Measurements from ENCODE around the gene DTNA. TPM values are rescaled to one million over a fixed set of nuclear protein-coding genes. Genes with fewer than 3 reads are reported as not detected.

DTNA gene
- total RNA-seq, 2 experiments from 2014 or later, result 0.48 to 0.53 TPM

GRCh38 chr18:34773378-34773777 lies 63.3 kb downstream of the DTNA start:
- POLR2A ChIA-PET, result no interaction called here

DNA sequence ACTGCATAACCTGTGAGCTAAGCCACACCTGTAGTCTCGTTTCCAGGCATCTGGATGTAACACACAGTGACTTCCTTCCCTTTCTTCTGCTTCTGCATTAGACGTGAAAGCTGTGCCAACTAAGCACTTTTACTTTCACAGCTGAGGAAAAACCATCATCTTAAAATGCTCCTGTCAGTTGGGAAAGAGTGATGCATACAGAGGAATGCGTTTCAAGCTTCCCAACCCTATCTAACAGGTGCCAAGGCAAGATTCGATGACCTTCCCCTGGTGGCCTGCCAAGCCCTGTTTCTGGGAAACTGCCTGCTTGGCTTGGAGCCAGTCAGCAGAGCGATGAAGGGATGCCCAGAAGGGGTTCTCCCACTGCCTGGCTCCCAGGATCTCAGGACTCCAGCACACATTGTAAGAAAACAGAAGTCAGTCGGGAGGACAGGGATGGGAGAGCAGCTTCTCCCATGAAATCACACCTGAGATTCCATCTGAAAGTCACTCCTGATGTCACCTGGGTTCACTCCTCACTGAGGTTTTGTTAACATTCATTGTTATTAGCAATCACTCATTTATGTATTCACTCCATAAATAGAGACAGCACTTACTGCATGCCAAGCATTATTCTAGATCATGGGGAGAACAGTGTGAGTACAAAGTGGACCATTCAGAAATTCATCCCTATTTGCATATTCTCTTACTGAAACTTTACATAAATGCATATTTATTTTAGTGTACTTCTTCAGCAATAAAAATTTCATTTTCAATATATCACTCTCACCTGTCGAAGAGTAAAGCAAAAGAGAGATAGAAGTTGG lies 64.1 kb downstream of the DTNA start:
- peaks cover 1% of the 10 kb centered on the region for H3K9me3 Mint-ChIP-seq (ENCODE audit: low read depth)
- ATAC-seq, result no peak
- H3K36me3 Mint-ChIP-seq (ENCODE audit: low read depth), result no peaks in the 10 kb centered on the region
- H3K27me3 Mint-ChIP-seq, result peaks cover 15% of the 10 kb centered on the region
- CTCF ChIA-PET, result no interaction called here
- no peak for DNase-seq
- no peak overlapping the region for H3K27ac Mint-ChIP-seq
- intact Hi-C loops (cut with DNase I, micrococcal nuclease), result no loop called here
- H3K4me1 Mint-ChIP-seq, result no peaks in the 10 kb centered on the region
- POLR2A ChIA-PET, result no interaction called here
- H3K4me3 Mint-ChIP-seq, result no peak overlapping the region

More at GRCh38 chr18:34773378-34773777, 63.3 kb downstream of the DTNA start:
- CTCF ChIA-PET, result interaction anchor here (1.5 kb wide), 1 partner anchor 10 kb away, joined by 4 read pairs; no protein-coding TSS in a partner anchor
- intact Hi-C loops (cut with DNase I, micrococcal nuclease), result no loop called here
- Mint-ChIP-seq H3K27me3 (peaks cover 15% of the 10 kb centered on the region), H3K36me3 (ENCODE audit: low read depth) (no peaks in the 10 kb centered on the region), H3K9me3 (ENCODE audit: low read depth) (peaks cover 1% of the 10 kb centered on the region), H3K4me3 (no peak overlapping the region), H3K27ac (no peak overlapping the region), H3K4me1 (no peaks in the 10 kb centered on the region)
- no peak for DNase-seq
- ATAC-seq, result no peak

DNA sequence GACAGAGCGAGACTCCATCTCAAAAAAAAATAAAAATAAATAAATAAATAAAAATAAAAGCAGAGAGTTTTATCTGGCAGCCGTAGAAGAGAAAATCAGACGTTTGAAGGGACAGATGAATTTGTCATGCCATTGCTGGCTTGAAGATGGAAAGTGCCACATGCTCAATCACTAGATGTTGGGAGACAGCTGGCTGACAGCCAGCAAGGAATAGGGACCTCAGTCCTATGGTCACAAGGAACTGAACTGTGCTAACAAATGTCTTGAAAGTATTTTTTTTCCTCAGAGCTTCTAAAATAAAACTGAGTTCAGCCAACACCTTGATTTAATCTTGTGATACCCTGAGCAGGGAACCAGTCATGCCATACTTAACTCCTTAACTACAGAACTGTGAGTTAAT lies 65.4 kb downstream of the DTNA start:
- H3K27ac Mint-ChIP-seq, result no peak overlapping the region
- DNase-seq, result no peak
- no peak overlapping the region for H3K4me3 Mint-ChIP-seq
- H3K36me3 Mint-ChIP-seq (ENCODE audit: low read depth), result no peaks in the 10 kb centered on the region
- peaks cover 15% of the 10 kb centered on the region for H3K27me3 Mint-ChIP-seq
- POLR2A ChIA-PET, result no interaction called here
- ATAC-seq, result no peak
- CTCF ChIA-PET, result no interaction called here
- intact Hi-C loops (cut with DNase I, micrococcal nuclease), result no loop called here
- no peaks in the 10 kb centered on the region for H3K4me1 Mint-ChIP-seq
- H3K9me3 Mint-ChIP-seq (ENCODE audit: low read depth), result peaks cover 1% of the 10 kb centered on the region

DNA sequence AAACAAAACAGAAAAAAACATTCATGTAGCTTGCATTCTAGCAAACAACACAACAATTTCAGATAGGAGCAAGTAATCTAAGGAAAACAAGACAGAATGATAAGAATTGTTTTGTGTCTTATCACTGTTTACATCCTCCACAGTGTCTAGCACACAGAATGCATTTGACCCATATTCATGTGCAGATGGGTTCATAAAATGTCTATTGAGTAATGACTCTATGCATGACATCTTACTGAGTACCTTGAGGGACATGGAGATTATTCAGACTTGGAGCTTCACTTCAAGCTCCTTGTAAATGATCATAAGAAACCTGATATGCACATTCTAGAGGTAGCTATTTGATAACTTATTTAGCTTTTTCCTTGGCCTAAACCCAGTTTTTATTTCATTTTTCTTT lies 69.0 kb downstream of the DTNA start:
- DNase-seq (no peak), ATAC-seq (no peak)
- H3K27me3 Mint-ChIP-seq, result peaks cover 13% of the 10 kb centered on the region
- H3K4me1 Mint-ChIP-seq, result peaks cover 4% of the 10 kb centered on the region
- ChIA-PET CTCF (interaction anchor here (0.7 to 0.9 kb wide), 2 partner anchors 21 to 231 kb away, joined by 3 read pairs; no protein-coding TSS in a partner anchor), POLR2A (no interaction called here)
- intact Hi-C loops (cut with DNase I, micrococcal nuclease), result no loop called here
- H3K27ac Mint-ChIP-seq, result no peak overlapping the region
- H3K9me3 Mint-ChIP-seq (ENCODE audit: low read depth), result peaks cover 1% of the 10 kb centered on the region
- H3K36me3 Mint-ChIP-seq (ENCODE audit: low read depth), result no peaks in the 10 kb centered on the region
- no peak overlapping the region for H3K4me3 Mint-ChIP-seq

DNA sequence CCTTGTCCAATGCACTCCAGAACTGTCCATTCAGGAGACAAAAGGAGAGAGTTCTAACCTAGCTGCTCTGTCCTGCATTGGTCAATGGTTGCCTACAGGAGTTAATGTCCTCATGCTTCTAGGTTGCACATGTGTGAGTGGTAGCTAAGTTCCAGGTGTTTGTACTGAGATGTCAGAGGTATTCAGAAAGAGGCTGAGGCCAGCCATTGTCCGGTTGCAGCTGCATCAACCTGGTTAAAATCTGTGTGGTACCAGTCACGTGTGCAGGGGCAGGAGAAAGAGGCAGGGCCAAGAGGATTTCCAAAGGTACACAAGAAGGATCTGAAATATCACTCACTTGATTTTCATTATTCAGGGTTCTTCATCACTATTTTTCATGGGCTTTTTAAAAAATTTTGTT lies 70.8 kb downstream of the DTNA start:
- Mint-ChIP-seq H3K4me3 (no peak overlapping the region), H3K9me3 (ENCODE audit: low read depth) (peaks cover 1% of the 10 kb centered on the region), H3K27me3 (peaks cover 9% of the 10 kb centered on the region), H3K36me3 (ENCODE audit: low read depth) (no peaks in the 10 kb centered on the region), H3K4me1 (peaks cover 4% of the 10 kb centered on the region), H3K27ac (no peak overlapping the region)
- ATAC-seq (no peak), DNase-seq (no peak)
- ChIA-PET POLR2A (no interaction called here), CTCF (no interaction called here)
- intact Hi-C loops (cut with DNase I, micrococcal nuclease), result no loop called here

GRCh38 chr18:34783501-34783900 lies 73.4 kb downstream of the DTNA start:
- Mint-ChIP-seq H3K27me3 (peaks cover 5% of the 10 kb centered on the region), H3K36me3 (ENCODE audit: low read depth) (no peaks in the 10 kb centered on the region), H3K9me3 (ENCODE audit: low read depth) (no peaks in the 10 kb centered on the region), H3K4me1 (peaks cover 4% of the 10 kb centered on the region), H3K27ac (no peak overlapping the region), H3K4me3 (no peak overlapping the region)
- no peak for DNase-seq
- ChIA-PET CTCF (interaction anchor here (1.2 to 1.9 kb wide), 3 partner anchors 19 to 122 kb away, joined by 3 to 9 read pairs (median 5); no protein-coding TSS in a partner anchor), POLR2A (no interaction called here)
- intact Hi-C loops (cut with DNase I, micrococcal nuclease), result no loop called here
- ATAC-seq, result no peak

DNA sequence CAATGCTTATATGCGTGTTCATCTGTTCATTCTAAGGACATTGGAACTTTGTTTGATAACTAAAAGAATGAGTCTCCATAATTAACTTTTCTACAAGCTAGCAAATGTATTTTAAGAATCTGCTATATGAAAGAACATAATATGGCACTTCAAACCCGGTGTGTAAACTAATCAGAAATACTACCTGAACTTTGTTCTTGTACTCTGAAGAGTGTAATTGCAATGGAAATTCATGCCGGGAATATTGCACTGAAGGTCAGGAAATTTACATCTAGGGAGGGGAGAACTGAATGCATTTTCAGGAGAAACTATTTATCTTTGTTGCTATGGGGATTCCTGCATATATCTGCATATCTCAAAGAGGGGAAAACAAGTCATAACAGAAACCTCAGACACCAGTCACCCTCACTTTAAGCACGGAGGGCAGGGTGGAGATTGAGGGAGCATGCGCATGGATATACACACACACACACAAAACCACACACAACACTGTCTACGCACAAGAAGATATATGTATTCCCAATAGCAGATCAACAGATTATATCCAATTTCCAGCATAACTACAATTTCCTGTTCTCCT lies 76.2 kb downstream of the DTNA start:
- Mint-ChIP-seq H3K9me3 (ENCODE audit: low read depth) (no peaks in the 10 kb centered on the region), H3K27me3 (peaks cover 17% of the 10 kb centered on the region), H3K4me3 (no peak overlapping the region), H3K4me1 (peaks cover 13% of the 10 kb centered on the region), H3K36me3 (ENCODE audit: low read depth) (no peaks in the 10 kb centered on the region), H3K27ac (no peak overlapping the region)
- POLR2A ChIA-PET, result no interaction called here
- DNase-seq (no peak), ATAC-seq (no peak)
- intact Hi-C loops (cut with DNase I, micrococcal nuclease), result loop anchor here in 1 of 2 experiments (5.0 kb wide), 2 partner anchors 949 to 1554 kb away; no protein-coding TSS in a partner anchor
- CTCF ChIA-PET, result interaction anchor here (0.6 kb wide), 1 partner anchor 125 kb away, joined by 3 read pairs; no protein-coding TSS in a partner anchor

GRCh38 chr18:34787931-34788532 lies 77.9 kb downstream of the DTNA start:
- Mint-ChIP-seq H3K36me3 (ENCODE audit: low read depth) (no peaks in the 10 kb centered on the region), H3K27me3 (peaks cover 26% of the 10 kb centered on the region), H3K9me3 (ENCODE audit: low read depth) (no peaks in the 10 kb centered on the region), H3K4me1 (peaks cover 13% of the 10 kb centered on the region), H3K27ac (no peak overlapping the region), H3K4me3 (no peak overlapping the region)
- intact Hi-C loops (cut with DNase I, micrococcal nuclease), result loop anchor here (1.0 to 5.0 kb wide), 6 partner anchors 59 to 1556 kb away; no protein-coding TSS in a partner anchor
- ATAC-seq, result peak; percentile 42
- peak; percentile 49 for DNase-seq
- ChIA-PET POLR2A (no interaction called here), CTCF (interaction anchor here (0.5 to 2.9 kb wide), 13 partner anchors 17 to 1558 kb away, joined by 3 to 21 read pairs (median 4); no protein-coding TSS in a partner anchor)

- DNase-seq (peak; percentile 24), ATAC-seq (peak; percentile 94)
- Mint-ChIP-seq H3K27ac (no peak overlapping the region), H3K36me3 (ENCODE audit: low read depth) (no peaks in the 10 kb centered on the region), H3K4me1 (peaks cover 10% of the 10 kb centered on the region), H3K9me3 (ENCODE audit: low read depth) (no peaks in the 10 kb centered on the region), H3K27me3 (peaks cover 33% of the 10 kb centered on the region), H3K4me3 (no peak overlapping the region)
- intact Hi-C loops (cut with DNase I, micrococcal nuclease), result loop anchor here (2.0 to 10.0 kb wide), 5 partner anchors 61 to 1558 kb away; no protein-coding TSS in a partner anchor
- ChIA-PET CTCF (interaction anchor here (2.5 to 2.9 kb wide), 2 partner anchors 16 to 129 kb away, joined by 8 to 21 read pairs; no protein-coding TSS in a partner anchor), POLR2A (no interaction called here)
Observed at GRCh38 chr18:34789768-34790344, 79.8 kb downstream of the DTNA start.

DNA sequence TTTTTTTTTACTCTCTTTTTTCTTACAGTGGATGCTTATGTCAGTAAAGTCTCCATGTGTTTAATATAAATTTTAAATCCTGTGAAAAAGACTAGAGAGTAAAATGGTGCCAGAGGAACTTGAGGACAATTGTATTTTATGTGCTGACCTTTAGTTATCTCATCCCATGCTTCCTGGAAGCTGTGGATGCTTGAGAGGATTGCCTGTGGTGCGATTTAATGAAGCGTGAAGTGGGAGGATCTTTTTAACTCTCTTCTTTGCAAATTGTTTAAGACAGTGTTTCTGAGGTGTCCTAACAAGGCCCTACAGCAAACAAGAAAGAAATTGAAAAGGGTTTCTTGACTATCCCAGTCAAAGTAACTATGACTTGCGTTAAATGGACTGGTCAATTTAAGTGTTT lies 84.2 kb downstream of the DTNA start:
- Mint-ChIP-seq H3K4me3 (no peak overlapping the region), H3K27me3 (peaks cover 40% of the 10 kb centered on the region), H3K4me1 (peaks cover 20% of the 10 kb centered on the region), H3K36me3 (ENCODE audit: low read depth) (no peaks in the 10 kb centered on the region), H3K9me3 (ENCODE audit: low read depth) (no peaks in the 10 kb centered on the region), H3K27ac (no peak overlapping the region)
- ATAC-seq, result no peak
- DNase-seq, result no peak
- POLR2A ChIA-PET, result no interaction called here
- CTCF ChIA-PET, result no interaction called here
- intact Hi-C loops (cut with DNase I, micrococcal nuclease), result loop anchor here in 1 of 2 experiments (10.0 kb wide), 1 partner anchor 60 kb away; no protein-coding TSS in a partner anchor

DNA sequence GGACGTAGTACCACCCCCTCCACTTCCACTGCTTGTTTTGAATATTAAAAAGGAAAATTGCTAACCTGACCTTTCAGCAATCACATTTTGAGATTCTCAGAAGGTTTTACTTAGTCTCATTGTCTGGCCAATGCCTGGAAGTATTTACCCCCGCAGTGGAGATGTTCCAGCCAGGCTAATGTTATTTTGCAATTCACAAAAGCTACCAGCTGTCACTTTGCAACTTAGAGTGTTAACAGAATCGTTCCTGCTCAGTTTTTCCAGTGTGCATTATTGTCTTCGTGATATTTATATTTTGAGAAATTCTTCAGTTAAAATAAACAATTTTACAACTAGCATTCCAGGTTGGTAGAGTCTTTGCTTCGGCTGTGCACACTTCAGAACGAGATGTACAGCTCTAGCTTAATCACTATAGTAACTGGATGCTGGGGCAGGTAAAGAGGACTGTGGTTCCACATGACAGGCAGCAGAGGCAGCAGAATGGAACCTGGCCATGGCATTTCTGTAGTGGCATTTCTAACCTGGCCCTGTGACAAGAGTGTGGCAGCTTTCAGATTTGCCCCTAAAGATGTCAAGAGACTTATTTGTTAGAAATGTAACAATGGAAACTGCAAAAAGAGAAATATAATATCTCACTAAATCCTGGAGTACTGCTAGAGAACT lies 85.1 kb downstream of the DTNA start:
- H3K4me3 Mint-ChIP-seq, result no peak overlapping the region
- no peaks in the 10 kb centered on the region for H3K9me3 Mint-ChIP-seq (ENCODE audit: low read depth)
- H3K27me3 Mint-ChIP-seq, result peaks cover 43% of the 10 kb centered on the region
- ATAC-seq (no peak), DNase-seq (no peak)
- CTCF ChIA-PET, result no interaction called here
- peaks cover 15% of the 10 kb centered on the region for H3K4me1 Mint-ChIP-seq
- H3K27ac Mint-ChIP-seq, result no peak overlapping the region
- intact Hi-C loops (cut with DNase I, micrococcal nuclease), result loop anchor here in 1 of 2 experiments (10.0 kb wide), 1 partner anchor 60 kb away; no protein-coding TSS in a partner anchor
- POLR2A ChIA-PET, result no interaction called here
- H3K36me3 Mint-ChIP-seq (ENCODE audit: low read depth), result no peaks in the 10 kb centered on the region
